ENCODE measurements around the gene RABGAP1L. TPM values are rescaled to one million over a fixed set of nuclear protein-coding genes. Genes with fewer than 3 reads are reported as not detected.

RABGAP1L gene
- total RNA-seq, 1 experiment from 2014 or later, result 29.3 TPM

DNA sequence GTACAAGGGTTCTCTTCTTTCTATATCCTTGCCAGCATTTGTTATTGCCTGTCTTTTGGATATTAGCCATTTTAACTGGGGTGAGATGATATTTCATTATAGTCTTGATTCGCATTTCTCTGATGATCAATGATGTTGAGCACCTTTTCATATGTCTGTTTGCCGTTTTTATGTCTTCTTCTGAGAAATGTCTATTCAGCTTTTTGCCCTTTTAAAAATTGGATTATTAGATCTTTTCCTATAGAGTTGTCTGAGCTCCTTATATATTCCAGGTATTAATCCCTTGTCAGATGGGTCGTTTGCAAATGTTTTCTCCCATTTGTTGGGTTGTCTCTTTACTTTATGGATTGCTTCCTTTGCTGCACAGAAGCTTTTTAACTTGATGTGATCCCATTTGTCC is 883.3 kb downstream of the RABGAP1L start:
- TF ChIP-seq FOSL1 (IDR thresholded peaks at IDR 0.05; ENCODE audit: low read depth) (no peak), CEBPB (IDR thresholded peaks at IDR 0.05; ENCODE audit: low read depth) (no peak), TCF7L2 (IDR thresholded peaks at IDR 0.05; ENCODE audit: borderline replicate concordance, extremely low read depth, insufficient read depth, insufficient read length) (no peak), ZBTB33 (IDR thresholded peaks at IDR 0.05; ENCODE audit: extremely low read depth, insufficient replicate concordance, low read length) (no peak), REST (IDR thresholded peaks at IDR 0.05; ENCODE audit: low read depth) (no peak), SRF (IDR thresholded peaks at IDR 0.05; ENCODE audit: low read depth) (no peak), ELF1 (IDR thresholded peaks at IDR 0.05; ENCODE audit: borderline replicate concordance, low read depth) (no peak)
- TF ChIP-seq, protein P1, sequence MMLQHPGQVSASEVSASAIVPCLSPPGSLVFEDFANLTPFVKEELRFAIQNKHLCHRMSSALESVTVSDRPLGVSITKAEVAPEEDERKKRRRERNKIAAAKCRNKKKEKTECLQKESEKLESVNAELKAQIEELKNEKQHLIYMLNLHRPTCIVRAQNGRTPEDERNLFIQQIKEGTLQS (IDR thresholded peaks at IDR 0.05), result no peak
- Histone ChIP-seq H3K79me2 (ENCODE audit: insufficient read depth, low read length) (no peaks in the 10 kb centered on the region), H3K9me3 (ENCODE audit: control insufficient read depth in 1 of 2, insufficient read depth in 1 of 2, low read depth in 1 of 2, low read length in 2 of 2) (no peaks in the 10 kb centered on the region), H3K27me3 (ENCODE audit: insufficient read depth, low read length) (no peaks in the 10 kb centered on the region), H3K4me3 (replicated peaks in 1 of 2; ENCODE audit: low read depth in 1 of 2, low read length in 2 of 2) (no peak overlapping the region), H3K36me3 (ENCODE audit: control insufficient read depth in 1 of 2, insufficient read depth in 2 of 2, low read length in 2 of 2) (no peaks in the 10 kb centered on the region), H3K9ac (ENCODE audit: low read length) (no peak overlapping the region), H3K9me2 (ENCODE audit: insufficient read depth) (no peaks in the 10 kb centered on the region), H2AFZ (ENCODE audit: low read depth, low read length, poor library complexity, severe bottlenecking) (no peak overlapping the region), H4K20me1 (ENCODE audit: insufficient read depth) (no peaks in the 10 kb centered on the region), H3K4me1 (ENCODE audit: control insufficient read depth in 1 of 2, insufficient read depth in 2 of 2, low read length in 2 of 2) (no peaks in the 10 kb centered on the region), H3K27ac (ENCODE audit: low read depth, low read length) (no peak overlapping the region), H3K4me2 (ENCODE audit: low read length) (no peak overlapping the region)
- ChIA-PET RAD21 (ENCODE audit: low non-redundant PET in 1 of 2, low total read pairs in 2 of 2, uncharacterized antibody in 2 of 2, unreplicated experiment in 2 of 2) (no interaction called here), POLR2A (interaction anchor here (1.4 kb wide), 1 partner anchor 13 kb away, joined by 3 read pairs; no protein-coding TSS in a partner anchor), CTCF (no interaction called here)
- no peak for ATAC-seq
- no peak for DNase-seq (ENCODE audit: low read depth, low spot score)
- intact Hi-C loops (cut with micrococcal nuclease), result no loop called here
- BruUV-seq (replicated peaks), result no TSS peak

Data from HCT116 (cell line).